ENCODE results near the gene LRRC15. TPM values are rescaled to one million over a fixed set of nuclear protein-coding genes. Genes with fewer than 3 reads are reported as not detected.

Gene LRRC15
- polyA plus RNA-seq, 2 of the 4 experiments (the other 2 are of a cell fraction): 0.05 to 0.14 TPM

- TF ChIP-seq, protein P1, sequence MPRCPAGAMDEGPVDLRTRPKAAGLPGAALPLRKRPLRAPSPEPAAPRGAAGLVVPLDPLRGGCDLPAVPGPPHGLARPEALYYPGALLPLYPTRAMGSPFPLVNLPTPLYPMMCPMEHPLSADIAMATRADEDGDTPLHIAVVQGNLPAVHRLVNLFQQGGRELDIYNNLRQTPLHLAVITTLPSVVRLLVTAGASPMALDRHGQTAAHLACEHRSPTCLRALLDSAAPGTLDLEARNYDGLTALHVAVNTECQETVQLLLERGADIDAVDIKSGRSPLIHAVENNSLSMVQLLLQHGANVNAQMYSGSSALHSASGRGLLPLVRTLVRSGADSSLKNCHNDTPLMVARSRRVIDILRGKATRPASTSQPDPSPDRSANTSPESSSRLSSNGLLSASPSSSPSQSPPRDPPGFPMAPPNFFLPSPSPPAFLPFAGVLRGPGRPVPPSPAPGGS (IDR thresholded peaks at IDR 0.05): no peak
- TF ChIP-seq CTCF (IDR thresholded peaks at IDR 0.05) (no peak), HOXB13 (CRISPR knock-in tag; IDR thresholded peaks at IDR 0.05; ENCODE audit: low read depth) (no peak), EHF (CRISPR knock-in tag; IDR thresholded peaks at IDR 0.05) (no peak), HMGXB4 (CRISPR knock-in tag; IDR thresholded peaks at IDR 0.05; ENCODE audit: borderline replicate concordance) (no peak), CBX2 (IDR thresholded peaks at IDR 0.05; ENCODE audit: borderline replicate concordance, low read depth) (no peak), ZC3H11A (IDR thresholded peaks at IDR 0.05) (no peak), CEBPB (IDR thresholded peaks at IDR 0.05) (no peak), CHD4 (IDR thresholded peaks at IDR 0.05; ENCODE audit: borderline replicate concordance) (no peak), PBX3 (IDR thresholded peaks at IDR 0.05) (no peak), KDM1A (IDR thresholded peaks at IDR 0.05; ENCODE audit: low read depth) (no peak), NR3C1 (IDR thresholded peaks at IDR 0.05) (no peak), HOXB5 (CRISPR knock-in tag; IDR thresholded peaks at IDR 0.05) (no peak)
- POLR2A ChIA-PET: interaction anchor here (1.0 to 1.5 kb wide), 3 partner anchors 10 to 250 kb away, joined by 3 to 6 read pairs (median 4); no protein-coding TSS in a partner anchor
- no peaks in the 10 kb centered on the region for H3K9me3 ChIP-seq
- CTCF ChIA-PET: interaction anchor here (0.7 to 5.6 kb wide), 27 partner anchors 10 to 569 kb away, joined by 3 to 74 read pairs (median 4); partner anchors contain the start of genes GP5 and LSG1
- FAIRE-seq (no peak), ATAC-seq (no peak), DNase-seq (ENCODE audit: low read depth in 1 of 2, low spot score in 1 of 2) (no peak)
- H3K4me3 ChIP-seq: peak overlapping the region; percentile 45; the same call in 1 of the 3 replicates
- 37% methylated on average over 12 of the region's 15 CpGs for WGBS (ENCODE audit: missing lambda C conversion rate)
- H3K4me1 ChIP-seq: peaks cover 25% of the 10 kb centered on the region
- peak overlapping the region in 1 of 2 experiments; percentile 93; a peak in 2 of 6 replicates for H3K27ac ChIP-seq
- peak overlapping the region; percentile 82 for H3K4me2 ChIP-seq
Observed at GRCh38 chr3:194333981-194334320, 35.6 kb downstream of the LRRC15 start.

- Histone ChIP-seq H3K4me1 (peaks cover 25% of the 10 kb centered on the region), H3K27ac (peak overlapping the region; percentile 69 to 93), H3K4me2 (peak overlapping the region; percentile 82), H3K9me3 (no peaks in the 10 kb centered on the region), H3K4me3 (peak overlapping the region; percentile 45)
- ChIA-PET POLR2A (interaction anchor here (1.0 to 1.5 kb wide), 3 partner anchors 11 to 250 kb away, joined by 3 to 6 read pairs (median 4); no protein-coding TSS in a partner anchor), CTCF (interaction anchor here (0.6 to 5.6 kb wide), 28 partner anchors 10 to 568 kb away, joined by 3 to 74 read pairs (median 4); partner anchors contain the start of genes GP5 and LSG1)
- ATAC-seq (peak; percentile 87 to 97), FAIRE-seq (no peak), DNase-seq (ENCODE audit: low read depth in 1 of 2, low spot score in 1 of 2) (peak; percentile 47 to 82)
- WGBS (ENCODE audit: missing lambda C conversion rate): 1% methylated on average over 25 of the region's 69 CpGs
- TF ChIP-seq RNF2 (IDR thresholded peaks at IDR 0.05; ENCODE audit: borderline replicate concordance, low read depth) (no peak; the same call in 1 of the 2 replicates), CBX2 (IDR thresholded peaks at IDR 0.05; ENCODE audit: borderline replicate concordance, low read depth) (no peak), MYC (IDR thresholded peaks at IDR 0.05; ENCODE audit: borderline replicate concordance, low read length) (peak; percentile 84; the same call in 1 of the 2 replicates), CHD2 (IDR thresholded peaks at IDR 0.05; ENCODE audit: low read length, partially characterized antibody) (no peak), MAFK (IDR thresholded peaks at IDR 0.05; ENCODE audit: partially characterized antibody) (no peak), TP53 (CRISPR knock-in tag; IDR thresholded peaks at IDR 0.05) (no peak), FOXS1 (CRISPR knock-in tag; IDR thresholded peaks at IDR 0.05) (no peak), KDM1A (IDR thresholded peaks at IDR 0.05; ENCODE audit: low read depth) (no peak), RAD21 (conservative IDR thresholded peaks at IDR 0.05 in 1 of 2, IDR thresholded peaks at IDR 0.05 in 1 of 2) (peak; percentile 90 to 95), ZC3H11A (IDR thresholded peaks at IDR 0.05) (no peak), KDM5A (IDR thresholded peaks at IDR 0.05) (0 out of 2 replicates have a peak, but pooled peaks have one; percentile 43), NFE2L2 (conservative IDR thresholded peaks at IDR 0.05; ENCODE audit: low read length) (no peak), HOXB13 (CRISPR knock-in tag; IDR thresholded peaks at IDR 0.05; ENCODE audit: low read depth) (peak; percentile 63; the same call in 1 of the 2 replicates), MAX (IDR thresholded peaks at IDR 0.05) (peak; percentile 98), PHF8 (IDR thresholded peaks at IDR 0.05; ENCODE audit: borderline replicate concordance, low read depth) (no peak), POLR2A (IDR thresholded peaks at IDR 0.05; ENCODE audit: low read length) (no peak; the same call in 1 of the 2 replicates), NPAS2 (CRISPR knock-in tag; IDR thresholded peaks at IDR 0.05; ENCODE audit: borderline replicate concordance) (0 out of 2 replicates have a peak, but pooled peaks have one; percentile 28), EHMT2 (IDR thresholded peaks at IDR 0.05; ENCODE audit: low read depth) (no peak), SMC3 (IDR thresholded peaks at IDR 0.05) (peak; percentile 76)
- TF ChIP-seq, protein P2, sequence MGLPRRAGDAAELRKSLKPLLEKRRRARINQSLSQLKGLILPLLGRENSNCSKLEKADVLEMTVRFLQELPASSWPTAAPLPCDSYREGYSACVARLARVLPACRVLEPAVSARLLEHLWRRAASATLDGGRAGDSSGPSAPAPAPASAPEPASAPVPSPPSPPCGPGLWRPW (IDR thresholded peaks at IDR 0.05): no peak
Observed at GRCh38 chr3:194333212-194333980, 36.1 kb downstream of the LRRC15 start.
